A172 (cell line): ENCODE results near the gene DOCK8. TPM values are rescaled to one million over a fixed set of nuclear protein-coding genes. Genes with fewer than 3 reads are reported as not detected.
"Not testable (repeated sequence)": the region's sequence is repeated elsewhere in the genome, so short reads cannot be mapped to it uniquely, and the experiment has no call there.

Experiments used
- DNase-seq: peaks from one replicate; pipeline ENCODE4 v3.0.0-alpha.2; 2015; ENCODE audit warnings: low spot score
- total RNA-seq: library from RNA; depleted of rRNA; stranded (reverse); fragments of >200 nt; shearing (Covaris generic); gene quantifications from 2 replicates; pipeline ENCODE4 v1.2.3, GENCODE V29; 2014

The DOCK8 gene
- total RNA-seq, 1 experiment from 2014 or later, result not detected

DNA sequence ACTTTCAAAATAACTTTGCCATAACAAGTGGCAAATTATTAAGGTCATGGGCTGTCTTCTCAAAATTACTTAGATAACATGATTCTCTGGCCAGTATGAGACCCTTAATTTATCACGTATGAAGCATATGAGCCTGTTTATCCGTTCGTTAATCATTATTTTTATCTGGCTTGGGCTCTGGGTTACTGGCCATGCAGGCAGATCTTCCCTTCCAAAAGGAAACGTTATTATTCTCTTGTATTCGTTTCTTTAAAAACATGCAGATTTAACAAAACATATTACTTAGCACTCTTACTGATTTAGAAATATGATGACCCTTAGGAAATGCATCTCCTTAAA is 148.6 kb downstream of the DOCK8 start:
- DNase-seq, result no peak

DNA sequence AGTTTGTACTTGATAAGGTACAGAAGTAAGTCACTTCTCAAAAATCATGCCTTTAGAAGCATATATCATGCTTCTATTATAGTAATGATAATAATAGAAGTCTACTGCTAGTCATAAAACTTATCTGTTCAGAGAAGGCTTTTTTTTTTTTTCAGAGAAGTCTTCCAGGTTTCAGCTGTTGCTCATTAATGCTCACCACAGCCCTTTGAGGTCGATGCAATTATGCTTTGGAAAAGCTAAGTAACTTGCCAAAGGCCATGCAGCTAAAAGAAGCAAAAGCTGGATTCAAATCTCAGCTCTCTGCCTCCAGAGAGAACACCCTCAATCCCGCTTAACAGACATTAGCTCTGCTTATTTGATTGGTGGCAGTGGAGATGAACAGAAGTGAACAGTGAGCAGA is 150.8 kb downstream of the DOCK8 start:
- DNase-seq, result no peak

DNA sequence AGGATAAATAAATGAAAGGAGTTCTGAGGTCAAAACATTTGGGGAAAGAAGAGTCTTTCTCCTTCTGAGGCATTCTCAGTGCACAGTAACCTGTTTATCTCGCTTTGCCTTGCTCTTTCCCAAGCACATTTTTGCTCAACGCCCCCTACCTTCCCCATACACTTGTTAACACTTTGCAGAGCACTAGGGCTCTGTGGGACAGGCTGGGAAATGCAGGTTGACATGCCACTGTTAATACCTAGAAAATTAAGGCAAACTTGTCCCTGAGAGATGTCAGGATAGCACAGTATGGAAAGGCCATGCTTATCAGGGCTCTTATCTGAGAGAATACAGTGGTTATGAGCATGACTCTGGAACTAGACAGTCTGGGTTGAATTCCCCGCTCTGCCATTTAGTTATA is 152.0 kb downstream of the DOCK8 start:
- no peak for DNase-seq

DNA sequence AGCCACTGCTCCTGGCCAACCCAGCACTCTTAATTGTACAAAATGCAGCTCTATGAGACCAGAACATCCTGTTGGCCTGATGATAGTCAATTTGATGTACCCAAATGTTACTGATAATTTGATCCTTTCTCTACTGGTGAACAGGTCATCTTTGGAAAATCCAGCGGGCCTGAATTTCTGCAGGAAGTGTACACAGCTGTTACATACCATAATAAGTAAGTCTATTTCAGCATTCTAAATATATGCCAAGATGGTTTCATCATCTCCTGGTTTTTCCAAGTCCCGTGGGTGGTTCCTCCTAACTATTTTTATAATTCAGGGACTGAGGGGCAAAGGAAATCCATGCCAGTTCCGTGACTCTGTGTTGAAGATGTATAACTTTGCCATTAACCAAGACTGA is 155.4 kb downstream of the DOCK8 start:
- DNase-seq, result no peak

DNA sequence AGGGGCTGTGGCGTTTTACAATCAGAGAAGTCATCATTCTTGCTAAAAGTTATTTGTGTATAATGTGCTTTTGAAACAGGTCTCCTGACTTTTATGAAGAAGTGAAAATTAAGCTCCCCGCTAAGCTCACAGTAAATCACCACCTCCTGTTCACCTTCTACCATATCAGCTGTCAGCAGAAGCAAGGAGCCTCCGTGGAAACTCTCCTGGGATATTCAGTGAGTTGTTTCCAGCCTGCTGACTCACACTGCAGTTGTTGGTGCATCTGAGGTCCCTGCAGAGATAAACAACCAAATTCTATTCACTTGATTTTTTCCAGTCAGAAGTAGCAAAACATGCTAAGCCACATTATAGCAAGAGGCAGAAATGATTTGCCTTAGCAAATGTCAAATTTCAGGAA is 156.7 kb downstream of the DOCK8 start:
- DNase-seq, result peak; percentile 21

DNA sequence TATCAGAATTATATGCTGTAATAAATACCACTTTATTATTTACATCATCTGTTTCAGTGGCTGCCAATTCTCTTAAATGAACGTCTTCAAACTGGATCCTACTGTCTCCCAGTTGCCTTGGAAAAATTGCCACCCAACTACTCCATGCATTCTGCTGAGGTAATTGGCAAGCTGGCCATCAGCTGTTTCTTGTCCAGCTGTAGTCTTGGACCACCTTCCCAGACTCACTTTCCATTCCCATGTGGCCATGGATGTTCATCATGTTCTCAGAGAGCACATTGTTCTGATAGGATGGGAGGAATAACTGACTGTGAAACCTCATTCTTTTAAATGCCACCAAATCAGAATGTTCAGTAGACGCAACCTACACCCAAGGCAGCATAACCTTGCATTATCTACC is 157.5 kb downstream of the DOCK8 start:
- DNase-seq, result no peak

DNA sequence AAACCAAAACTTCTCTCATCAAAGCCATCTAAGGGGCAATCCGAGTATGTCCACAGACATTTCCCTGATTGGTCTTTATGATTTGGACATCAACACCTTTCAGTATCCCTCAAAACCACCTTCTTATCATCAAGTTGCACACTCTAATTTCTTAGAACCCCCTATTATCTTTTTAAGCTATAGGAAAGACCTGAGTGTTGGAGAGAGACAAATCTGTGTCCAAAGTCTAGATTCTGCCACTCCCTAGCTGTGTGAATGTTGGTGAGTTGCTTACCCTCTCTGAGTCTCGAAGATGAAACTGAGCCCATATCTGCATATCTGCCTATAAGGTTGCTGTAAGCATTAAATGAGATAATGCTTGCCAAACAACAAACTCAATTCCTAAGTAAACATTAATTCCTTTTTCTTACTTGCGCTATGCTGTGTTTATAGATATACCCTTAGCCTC is 159.1 kb downstream of the DOCK8 start:
- DNase-seq, result no peak

DNA sequence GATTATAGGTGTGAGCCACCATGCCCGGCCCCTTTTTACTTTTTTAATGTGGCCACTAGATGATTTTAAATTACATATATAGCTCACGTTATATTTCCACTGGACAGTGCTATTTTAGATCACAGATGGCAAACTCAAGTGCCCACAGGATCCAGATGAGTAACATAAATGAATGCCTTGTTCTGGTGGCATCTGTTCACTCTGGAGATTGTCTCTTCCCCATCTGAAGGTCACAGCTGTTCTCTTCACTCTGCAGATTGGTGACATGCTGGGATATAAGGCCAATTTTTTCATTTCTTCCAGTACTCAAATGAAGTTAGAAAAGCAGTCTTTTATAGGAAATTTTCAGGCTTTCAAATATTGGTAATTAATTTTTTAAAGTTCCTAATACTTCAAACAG is 160.1 kb downstream of the DOCK8 start:
- DNase-seq, result no peak

DNA sequence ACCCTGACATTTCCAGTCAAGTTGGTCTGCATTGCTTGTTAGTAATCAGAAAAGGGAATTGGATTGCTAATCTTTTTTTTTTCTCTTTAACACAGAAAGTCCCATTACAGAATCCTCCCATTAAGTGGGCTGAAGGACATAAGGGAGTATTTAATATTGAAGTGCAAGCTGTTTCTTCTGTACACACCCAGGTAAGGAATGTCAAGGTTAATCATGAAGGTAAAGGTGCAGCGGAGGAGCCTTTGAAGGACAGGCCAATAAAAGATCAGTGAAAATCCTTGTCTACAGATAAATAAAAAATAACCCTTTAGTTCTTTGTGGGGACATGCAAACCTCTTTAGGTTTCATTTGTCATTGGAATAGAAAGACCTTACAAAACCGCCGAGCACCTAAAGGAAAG is 161.4 kb downstream of the DOCK8 start:
- no peak for DNase-seq

DNA sequence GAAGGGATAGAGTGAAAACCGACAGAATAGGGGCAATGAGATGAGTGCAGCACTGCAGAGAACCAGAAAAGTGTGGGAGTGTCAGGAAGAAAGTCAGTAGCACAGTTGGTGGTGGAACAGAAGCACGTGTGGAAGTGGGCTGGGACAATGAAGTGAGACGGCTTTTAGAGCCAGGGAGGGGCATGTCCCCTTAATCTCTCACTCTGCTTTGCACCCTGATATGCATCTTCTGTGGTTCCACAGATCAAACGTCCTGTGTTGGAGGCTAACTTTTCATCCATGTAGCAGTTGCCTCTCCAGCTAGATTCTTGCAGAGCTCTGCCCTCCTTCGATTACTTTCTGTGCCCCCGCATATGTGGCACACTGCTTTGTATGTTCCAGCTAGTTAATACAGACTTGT is 163.6 kb downstream of the DOCK8 start:
- no peak for DNase-seq

DNA sequence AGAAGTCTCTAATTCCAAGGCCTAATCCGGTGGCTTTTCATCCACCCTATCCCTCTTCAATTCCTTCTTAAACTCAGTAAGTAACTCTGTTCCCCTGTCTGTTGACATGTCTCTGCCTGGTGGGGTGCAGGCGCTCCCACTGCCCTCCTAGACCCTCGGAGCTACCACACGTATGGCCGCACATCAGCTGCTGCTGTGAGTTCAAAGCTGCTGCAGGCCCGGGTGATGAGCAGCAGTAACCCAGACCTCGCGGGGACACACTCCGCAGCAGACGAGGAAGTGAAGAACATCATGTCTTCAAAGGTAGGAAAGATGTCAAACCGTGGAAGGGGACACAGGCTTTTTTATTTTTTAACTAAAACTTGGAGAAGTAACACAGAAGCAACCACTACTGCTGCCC is 167.7 kb downstream of the DOCK8 start:
- no peak for DNase-seq

DNA sequence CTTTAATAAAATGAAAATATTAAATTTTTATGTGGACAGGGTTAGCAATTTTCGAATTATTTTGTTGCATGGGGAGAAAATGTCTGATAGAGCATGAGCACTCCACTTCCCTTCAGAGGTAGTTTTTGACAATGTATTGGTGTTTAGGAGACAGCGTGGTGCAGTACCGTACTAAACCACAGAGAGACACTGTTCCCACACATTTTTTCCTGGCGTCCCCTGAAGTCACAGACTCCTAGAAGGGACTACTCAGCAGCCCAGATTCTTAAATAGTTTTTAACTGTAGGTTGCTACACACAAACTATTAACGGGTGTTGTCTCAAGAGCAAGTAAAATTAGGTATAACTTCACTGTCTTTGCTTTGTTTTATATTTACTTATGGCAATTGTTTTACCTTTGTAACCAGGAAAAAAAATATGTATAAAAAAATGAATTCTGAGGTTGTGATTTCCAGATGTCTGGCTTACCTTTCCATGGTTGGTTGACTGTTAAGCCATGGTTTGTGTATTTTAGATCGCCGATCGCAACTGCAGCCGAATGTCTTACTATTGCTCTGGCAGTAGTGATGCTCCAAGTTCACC is 171.2 kb downstream of the DOCK8 start:
- DNase-seq, result peak; percentile 64

DNA sequence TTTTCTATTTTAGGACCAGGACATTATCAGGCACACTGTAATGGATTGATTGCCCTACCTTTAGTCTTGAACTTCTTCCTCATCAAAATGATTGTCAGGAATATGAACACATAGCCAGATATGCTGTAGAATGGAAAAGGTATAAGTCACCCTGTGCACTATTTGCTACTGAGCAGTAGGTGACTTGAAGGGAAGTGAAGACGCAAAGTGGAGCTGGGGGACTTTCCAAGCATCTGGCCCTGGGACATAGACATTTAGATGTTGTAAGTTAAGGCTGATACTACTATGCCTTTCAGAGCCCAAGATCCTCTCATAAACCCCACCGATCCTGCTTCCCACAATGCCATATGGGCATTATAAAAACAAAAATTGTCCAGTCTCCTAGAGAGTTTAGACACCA is 174.5 kb downstream of the DOCK8 start:
- DNase-seq, result no peak

DNA sequence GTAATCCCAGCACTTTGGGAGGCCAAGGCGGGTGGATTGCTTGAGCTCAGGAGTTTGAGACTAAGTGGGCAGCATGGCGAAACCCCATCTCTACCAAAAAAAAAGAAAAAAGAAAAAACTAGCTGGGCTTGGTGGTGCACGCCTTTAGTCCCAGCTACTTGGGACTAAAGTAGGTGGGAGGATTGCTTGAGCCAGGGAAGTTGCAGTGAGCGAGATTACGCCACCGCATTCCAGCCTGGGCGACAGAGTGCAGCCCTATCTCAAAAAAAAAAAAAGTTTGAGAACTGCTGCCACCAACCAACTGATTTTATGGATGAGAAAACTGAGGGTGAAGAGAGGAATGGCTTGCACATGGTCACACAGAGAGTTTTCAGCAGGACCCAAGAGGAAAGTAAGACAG is 175.1 kb downstream of the DOCK8 start:
- DNase-seq, result no peak

DNA sequence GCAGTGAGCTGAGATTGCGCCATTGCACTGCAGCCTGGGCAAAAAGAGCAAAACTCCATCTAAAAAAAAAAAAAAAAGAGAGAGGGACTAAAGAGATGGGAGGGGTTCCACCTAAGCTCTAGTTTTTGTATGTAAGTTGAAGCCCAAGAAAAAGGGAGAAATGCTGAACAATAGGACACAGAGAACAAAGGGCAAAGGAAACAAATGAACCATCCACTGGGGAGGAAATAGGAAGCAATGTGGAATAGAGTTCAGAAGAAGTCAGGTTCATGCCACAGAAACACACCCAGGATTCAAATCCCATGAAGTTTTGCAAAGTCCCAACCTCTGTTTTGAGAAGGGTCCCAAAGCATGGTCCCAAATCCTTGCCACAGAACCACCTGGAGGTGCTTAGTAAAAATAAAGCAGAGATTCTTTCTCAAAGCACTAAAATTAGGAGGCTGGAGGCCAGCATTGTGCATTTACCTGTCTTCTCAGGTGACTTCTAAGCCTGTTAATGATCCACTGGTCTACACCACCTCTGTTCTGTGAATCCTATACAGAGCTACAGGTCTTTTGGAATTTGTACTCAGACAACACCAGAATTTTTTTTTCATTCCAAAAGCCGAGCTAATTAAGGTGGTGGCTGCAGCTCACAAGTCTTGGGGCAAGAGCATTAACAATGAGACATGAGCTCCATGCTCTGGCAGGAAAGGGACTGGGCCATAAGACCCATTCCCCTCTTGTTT is 177.6 kb downstream of the DOCK8 start:
- DNase-seq, result no peak

DNA sequence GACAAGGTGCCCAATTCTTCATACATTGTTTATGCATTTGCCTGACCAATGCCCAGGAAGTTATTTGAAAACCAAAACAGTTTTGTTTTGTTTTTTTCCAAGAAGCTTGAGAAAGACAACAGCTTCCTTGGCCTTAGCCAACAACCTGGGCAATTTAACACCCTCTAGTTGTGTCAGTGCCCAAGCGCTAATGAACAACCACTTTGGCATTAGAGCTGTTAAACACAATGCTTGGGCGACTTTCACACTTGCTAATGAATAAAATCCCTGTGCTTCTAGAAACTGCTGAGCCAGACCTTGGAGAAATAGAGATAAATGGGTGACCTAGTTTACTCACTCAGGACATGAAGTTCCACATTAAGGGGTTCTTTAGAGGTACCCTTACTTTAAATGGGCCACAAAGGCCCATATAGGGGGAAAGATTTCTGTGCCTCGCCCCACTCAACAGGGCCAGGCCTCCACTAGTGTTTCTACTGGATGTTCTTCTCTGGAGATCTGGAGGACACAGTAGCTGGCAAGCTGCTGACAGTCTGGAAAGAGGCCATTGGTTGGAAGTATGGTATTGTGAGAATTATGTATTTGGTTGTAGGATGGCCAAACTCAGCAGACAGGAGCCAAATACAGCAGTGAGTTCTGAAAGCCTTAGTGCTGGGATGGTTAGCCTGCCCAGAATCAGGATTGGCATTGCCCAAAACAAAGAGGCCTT is 179.8 kb downstream of the DOCK8 start:
- DNase-seq, result no peak

DNA sequence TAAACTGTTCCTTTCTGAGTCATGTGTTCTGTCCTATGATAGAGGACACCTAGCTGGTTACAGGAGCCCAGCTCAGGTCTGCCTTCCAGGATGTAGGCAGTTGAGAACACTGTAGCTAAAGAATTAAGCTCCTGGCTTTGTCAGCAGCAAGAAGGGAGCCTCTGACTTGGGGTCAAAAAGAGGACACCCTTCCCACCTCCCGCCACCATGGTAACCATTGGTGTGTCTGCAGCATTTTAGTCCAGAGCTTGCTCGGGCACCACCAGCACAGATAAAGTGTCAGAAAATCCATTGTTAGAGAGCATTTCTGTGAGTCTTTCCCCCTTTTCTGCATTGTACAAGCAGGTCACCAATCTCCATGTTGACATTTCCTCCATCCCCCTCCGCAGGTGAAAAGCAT is 181.7 kb downstream of the DOCK8 start:
- no peak for DNase-seq

DNA sequence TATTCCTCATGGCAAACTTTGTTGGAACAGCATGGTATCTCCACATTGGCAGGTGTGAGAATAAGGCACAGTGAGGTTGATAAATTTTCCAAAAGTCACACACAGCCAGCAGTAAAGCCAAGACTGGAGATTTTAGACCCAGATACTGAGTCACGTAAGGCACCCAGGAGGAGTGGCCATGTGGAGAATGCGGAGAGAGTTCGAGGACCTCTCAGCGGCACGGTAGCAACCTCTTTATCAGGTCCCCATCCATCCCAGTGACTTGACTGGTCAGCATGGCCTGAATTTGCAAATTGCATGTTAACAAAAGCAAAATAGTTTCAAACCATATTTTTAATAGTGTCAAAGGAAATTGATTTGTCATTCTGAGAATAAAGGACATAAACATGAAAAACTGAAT is 183.4 kb downstream of the DOCK8 start:
- no peak for DNase-seq

DNA sequence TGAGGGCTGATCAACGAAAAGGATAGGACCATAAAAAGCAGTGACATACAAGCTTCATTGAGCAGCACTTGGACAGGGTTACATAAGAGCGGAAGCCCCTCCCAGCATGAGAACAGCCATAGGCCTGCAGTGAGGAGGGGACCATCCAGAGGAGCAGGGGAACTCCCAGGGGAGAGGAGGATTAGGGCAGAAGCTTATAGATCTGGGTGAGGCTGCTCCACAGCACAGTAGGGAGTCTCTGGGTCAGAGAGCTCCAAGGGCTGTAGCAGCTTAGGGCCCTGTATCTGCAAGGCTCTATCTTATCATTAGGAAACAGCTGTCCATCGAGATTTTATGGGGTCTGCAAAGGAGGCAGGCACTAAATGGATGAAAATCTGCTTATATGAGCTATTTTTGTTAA is 186.6 kb downstream of the DOCK8 start:
- DNase-seq, result no peak

DNA sequence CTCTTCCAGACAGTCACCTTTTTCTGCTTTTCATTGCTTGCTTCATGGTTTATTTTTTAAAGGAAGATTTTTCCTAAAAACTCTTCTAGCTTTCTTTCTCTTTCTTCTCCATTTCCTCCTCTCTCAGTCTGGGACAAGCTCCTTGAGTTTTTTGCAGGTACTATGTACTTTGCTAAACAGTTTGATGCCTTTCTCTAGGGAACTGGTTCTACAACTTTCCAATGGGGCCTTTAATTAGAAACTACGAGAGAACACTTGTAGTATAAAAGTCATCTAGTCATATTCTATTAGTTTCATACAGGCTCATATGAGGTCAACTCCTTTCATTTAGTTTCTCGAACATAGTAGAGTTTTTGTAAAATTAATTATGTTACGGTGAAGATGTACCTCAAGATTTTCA is 189.6 kb downstream of the DOCK8 start:
- no peak for DNase-seq

DNA sequence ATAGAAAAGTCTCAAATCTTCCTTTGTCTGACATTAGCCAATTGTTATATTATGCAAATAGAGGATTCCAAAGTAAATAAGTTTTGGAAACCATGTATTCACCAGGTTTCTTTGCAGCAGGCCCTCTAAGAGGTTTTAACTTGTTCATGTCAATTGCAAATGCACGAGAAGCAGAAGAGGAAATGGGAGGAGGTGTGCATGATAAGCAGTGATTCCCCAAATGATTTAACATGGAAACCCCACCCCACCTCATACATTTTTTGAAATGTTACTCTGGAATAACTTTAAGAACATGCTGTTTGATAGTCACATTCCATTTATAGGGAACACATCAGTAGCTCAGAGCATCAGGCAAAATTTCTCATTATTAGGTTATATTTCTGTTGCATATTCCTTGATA is 190.7 kb downstream of the DOCK8 start:
- DNase-seq, result no peak

DNA sequence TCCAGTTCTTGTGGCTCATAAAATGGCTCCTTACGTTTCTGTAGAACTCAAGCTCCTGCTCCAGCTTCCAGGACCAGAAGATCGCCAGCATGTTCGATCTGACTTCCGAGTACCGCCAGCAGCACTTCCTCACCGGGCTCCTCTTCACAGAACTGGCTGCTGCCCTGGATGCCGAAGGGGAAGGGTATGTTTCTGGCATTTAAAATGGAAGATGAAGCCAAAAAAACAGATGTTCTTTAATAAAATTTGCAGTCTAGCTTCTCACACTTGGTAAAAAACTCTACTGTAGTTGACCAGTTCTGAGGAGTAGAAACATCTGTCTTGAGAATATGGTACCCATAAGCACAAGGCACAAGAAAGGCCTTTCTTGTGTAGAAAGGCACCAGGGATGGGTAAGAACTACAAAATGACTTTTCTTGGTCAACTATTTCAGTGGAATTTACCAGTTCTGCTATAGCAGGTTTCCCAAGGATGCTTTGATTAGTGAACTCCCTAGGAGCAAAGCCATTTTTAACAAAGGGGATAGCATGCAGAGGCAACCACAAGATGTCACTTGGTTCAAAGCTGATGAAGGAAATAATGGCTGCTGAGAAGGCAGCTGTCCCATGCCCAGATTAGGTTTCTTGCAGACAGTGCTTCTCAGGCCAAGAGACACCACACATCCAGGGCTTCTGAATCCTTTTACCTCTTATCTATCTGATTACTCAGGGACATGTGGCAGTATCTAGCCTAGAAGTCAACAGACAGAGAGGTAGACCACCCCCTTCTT is 192.4 kb downstream of the DOCK8 start:
- peak; percentile 10 for DNase-seq

DNA sequence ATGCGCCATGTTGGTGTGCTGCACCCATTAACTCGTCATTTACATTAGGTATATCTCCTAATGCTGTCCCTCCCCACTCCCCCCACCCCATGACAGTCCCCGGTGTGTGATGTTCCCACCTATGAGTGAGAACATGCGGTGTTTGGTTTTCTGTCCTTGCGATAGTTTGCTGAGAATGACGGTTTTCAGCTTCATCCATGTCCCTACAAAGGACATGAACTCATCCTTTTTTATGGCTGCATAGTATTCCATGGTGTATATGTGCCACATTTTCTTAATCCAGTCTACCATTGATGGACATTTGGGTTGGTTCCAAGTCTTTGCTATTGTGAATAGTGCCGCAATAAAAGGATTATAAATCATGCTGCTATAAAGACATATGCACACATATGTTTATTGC is 195.0 kb downstream of the DOCK8 start:
- not testable (repeated sequence) for DNase-seq
